HEK293T (cell line): Measurements from ENCODE around the gene WWOX.

ENCODE experiments used
- CTCF ChIA-PET: fragments of 350-600 bp; formaldehyde crosslinking; extraction: SDS; loops from one replicate; lab custom pipeline; 2021; ENCODE audit warnings: antibody characterized with exemption, inconsistent platforms; lab: Yijun Ruan, JAX
- POLR2A ChIA-PET: fragments of 350-600 bp; formaldehyde crosslinking; extraction: SDS; loops from one replicate; lab custom pipeline; 2020; ENCODE audit warnings: antibody characterized with exemption, inconsistent platforms; lab: Yijun Ruan, JAX
- DNase-seq: peaks from one replicate; pipeline ENCODE4 v3.0.0; 2012; ENCODE audit warnings: mixed read lengths; ENCODE audit errors: extremely low spot score
- ARNT ChIP-seq: fragments of 450-650 bp; IDR thresholded peaks from 2 replicates; pipeline ENCODE4 v1.6.1; 2017; ENCODE audit warnings: mild to moderate bottlenecking
- BHLHE40 ChIP-seq: fragments of 450-650 bp; IDR thresholded peaks from 2 replicates; pipeline ENCODE4 v1.6.1; 2016; ENCODE audit warnings: mild to moderate bottlenecking, moderate library complexity, borderline replicate concordance
- CTBP1 ChIP-seq: fragments of 450-650 bp; IDR thresholded peaks from 2 replicates; pipeline ENCODE4 v1.6.1; 2016; ENCODE audit warnings: borderline replicate concordance
- ELF4 ChIP-seq: fragments of 450-650 bp; IDR thresholded peaks from 2 replicates; pipeline ENCODE4 v1.6.1; 2017; ENCODE audit warnings: antibody characterized with exemption
- FOXA1 ChIP-seq: fragments of 450-650 bp; IDR thresholded peaks from 2 replicates; pipeline ENCODE4 v1.6.1; 2016; ENCODE audit warnings: mild to moderate bottlenecking
- FOXK2 ChIP-seq: fragments of 450-650 bp; IDR thresholded peaks from 2 replicates; pipeline ENCODE4 v1.6.1; 2016; ENCODE audit warnings: mild to moderate bottlenecking
- FOXM1 ChIP-seq: fragments of 450-650 bp; IDR thresholded peaks from 2 replicates; pipeline ENCODE4 v1.6.1; 2017; ENCODE audit warnings: mild to moderate bottlenecking, borderline replicate concordance
- HDGF ChIP-seq: fragments of 450-650 bp; IDR thresholded peaks from 2 replicates; pipeline ENCODE4 v1.6.1; 2017; ENCODE audit warnings: antibody characterized with exemption, borderline replicate concordance
- L3MBTL2 ChIP-seq: fragments of 450-650 bp; conservative IDR thresholded peaks from 2 replicates; pipeline ENCODE4 v1.6.1; 2016; ENCODE audit warnings: mild to moderate bottlenecking
- LEF1 ChIP-seq: fragments of 450-650 bp; IDR thresholded peaks from 2 replicates; pipeline ENCODE4 v1.6.1; 2017; ENCODE audit warnings: mild to moderate bottlenecking, borderline replicate concordance
- NFRKB ChIP-seq: fragments of 450-650 bp; IDR thresholded peaks from 2 replicates; pipeline ENCODE4 v1.6.1; 2016; ENCODE audit warnings: mild to moderate bottlenecking, moderate library complexity
- SP1 ChIP-seq: fragments of 450-650 bp; IDR thresholded peaks from 2 replicates; pipeline ENCODE4 v1.6.1; 2017
- SUZ12 ChIP-seq: fragments of 450-650 bp; IDR thresholded peaks from 2 replicates; pipeline ENCODE4 v1.6.1; 2016; ENCODE audit warnings: mild to moderate bottlenecking
- TARDBP ChIP-seq: fragments of 450-650 bp; IDR thresholded peaks from 2 replicates; pipeline ENCODE4 v1.6.1; 2016
- ZNF384 ChIP-seq: fragments of 450-650 bp; IDR thresholded peaks from 2 replicates; pipeline ENCODE4 v1.6.1; 2016
- TF ChIP-seq, protein P1 (sequence below): fragments of 450-650 bp; IDR thresholded peaks from 2 replicates; pipeline ENCODE4 v1.6.1; 2016

Gene WWOX

DNA sequence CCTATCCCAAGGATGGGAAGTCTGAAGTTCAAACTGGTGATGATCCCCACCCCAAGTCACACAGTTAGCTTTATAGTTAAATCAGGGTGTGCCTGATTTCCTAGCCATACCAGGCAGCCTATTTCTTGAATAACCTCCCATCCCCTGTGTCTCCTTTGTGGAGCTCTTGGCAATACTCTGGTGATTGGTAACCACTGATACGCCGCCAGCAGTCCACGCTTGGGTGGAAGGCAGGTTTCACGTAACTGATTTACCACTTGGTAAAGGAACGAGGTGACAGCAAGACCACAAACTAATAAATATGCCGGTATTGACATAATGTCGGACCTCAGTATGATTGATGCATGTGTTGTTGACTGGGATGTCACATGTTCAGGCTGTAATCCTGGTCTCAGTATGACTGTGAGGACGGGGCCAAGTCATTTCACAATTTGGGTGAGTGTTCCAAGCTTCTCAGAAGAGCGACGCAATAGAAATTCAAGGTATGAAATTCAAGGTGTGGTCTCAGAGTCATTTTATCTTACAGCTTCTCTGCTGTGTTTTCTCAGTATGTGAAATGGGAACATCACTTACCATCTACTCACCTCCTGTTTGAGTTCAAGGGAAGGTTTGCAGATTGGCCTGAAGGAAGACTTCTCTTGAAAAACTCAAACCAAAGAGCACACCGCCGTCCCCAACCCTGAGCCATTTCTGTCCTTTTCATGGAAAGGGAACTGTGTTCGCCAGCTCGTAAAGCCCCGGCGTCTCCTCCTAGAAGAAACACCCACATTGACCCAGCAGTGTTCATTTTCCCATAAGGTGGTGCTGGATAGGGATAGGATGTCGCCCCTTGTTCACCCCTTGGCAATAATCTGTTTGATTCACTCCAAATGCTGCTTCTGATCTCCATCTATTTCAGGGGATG is 678.9 kb downstream of the WWOX start:
- CTCF ChIA-PET, result no interaction called here
- TF ChIP-seq, protein P1, sequence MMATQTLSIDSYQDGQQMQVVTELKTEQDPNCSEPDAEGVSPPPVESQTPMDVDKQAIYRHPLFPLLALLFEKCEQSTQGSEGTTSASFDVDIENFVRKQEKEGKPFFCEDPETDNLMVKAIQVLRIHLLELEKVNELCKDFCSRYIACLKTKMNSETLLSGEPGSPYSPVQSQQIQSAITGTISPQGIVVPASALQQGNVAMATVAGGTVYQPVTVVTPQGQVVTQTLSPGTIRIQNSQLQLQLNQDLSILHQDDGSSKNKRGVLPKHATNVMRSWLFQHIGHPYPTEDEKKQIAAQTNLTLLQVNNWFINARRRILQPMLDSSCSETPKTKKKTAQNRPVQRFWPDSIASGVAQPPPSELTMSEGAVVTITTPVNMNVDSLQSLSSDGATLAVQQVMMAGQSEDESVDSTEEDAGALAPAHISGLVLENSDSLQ, result peak; percentile 54; the same call in 1 of the 2 replicates
- TF ChIP-seq LEF1, result no peak
- no peak for TF ChIP-seq BHLHE40
- TF ChIP-seq SUZ12, result no peak
- no peak for TF ChIP-seq FOXA1
- DNase-seq, result no peak
- POLR2A ChIA-PET, result no interaction called here

DNA sequence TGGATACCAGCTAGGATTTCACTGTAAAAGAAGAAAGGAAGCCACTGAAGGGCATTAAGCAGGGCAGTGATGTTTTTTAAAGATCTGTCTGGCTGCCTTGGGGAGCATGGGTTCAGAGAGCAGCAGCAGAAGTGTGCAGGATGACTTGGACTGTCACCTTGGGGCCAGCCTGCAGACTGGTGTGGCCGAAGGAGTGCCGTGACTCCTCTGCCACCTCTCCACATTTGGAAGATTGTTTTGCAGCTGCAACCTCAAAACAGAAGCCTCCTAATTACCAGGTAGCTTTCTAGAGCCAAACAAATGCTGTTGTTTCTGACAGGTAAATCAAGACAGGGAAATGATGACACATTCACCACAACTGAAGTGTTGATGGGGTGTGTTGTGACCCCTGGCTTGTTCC is 681.4 kb downstream of the WWOX start:
- TF ChIP-seq ARNT, result no peak
- no peak for TF ChIP-seq BHLHE40
- TF ChIP-seq LEF1, result no peak
- no peak for TF ChIP-seq FOXA1
- no peak for TF ChIP-seq ELF4
- no peak for TF ChIP-seq L3MBTL2
- no peak for TF ChIP-seq CTBP1
- no peak for TF ChIP-seq HDGF
- TF ChIP-seq SUZ12, result no peak
- TF ChIP-seq, protein P1, result no peak
- ChIA-PET POLR2A (no interaction called here), CTCF (no interaction called here)
- no peak for DNase-seq

DNA sequence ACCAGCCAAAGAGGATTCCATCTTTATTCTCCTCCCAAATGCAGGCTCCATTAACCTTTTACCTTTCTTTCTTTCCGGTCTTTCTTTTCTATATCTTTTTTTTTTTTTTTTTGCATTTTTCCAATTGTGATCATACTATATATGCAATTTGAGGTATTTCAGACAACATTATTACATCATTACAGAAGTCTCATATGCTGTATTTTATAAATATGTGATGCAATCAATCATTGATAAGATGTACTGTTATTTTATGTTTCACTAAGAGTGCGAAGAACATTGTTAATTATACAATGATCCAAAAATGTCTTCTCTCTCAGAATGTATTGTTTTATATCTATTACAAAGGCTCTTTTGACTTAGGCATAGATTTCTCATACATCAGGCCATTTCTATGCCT is 683.1 kb downstream of the WWOX start:
- POLR2A ChIA-PET, result no interaction called here
- no peak for DNase-seq
- CTCF ChIA-PET, result interaction anchor here (1.0 kb wide), 1 partner anchor 65 kb away, joined by 4 read pairs; no protein-coding TSS in a partner anchor
- no peak for TF ChIP-seq FOXK2

DNA sequence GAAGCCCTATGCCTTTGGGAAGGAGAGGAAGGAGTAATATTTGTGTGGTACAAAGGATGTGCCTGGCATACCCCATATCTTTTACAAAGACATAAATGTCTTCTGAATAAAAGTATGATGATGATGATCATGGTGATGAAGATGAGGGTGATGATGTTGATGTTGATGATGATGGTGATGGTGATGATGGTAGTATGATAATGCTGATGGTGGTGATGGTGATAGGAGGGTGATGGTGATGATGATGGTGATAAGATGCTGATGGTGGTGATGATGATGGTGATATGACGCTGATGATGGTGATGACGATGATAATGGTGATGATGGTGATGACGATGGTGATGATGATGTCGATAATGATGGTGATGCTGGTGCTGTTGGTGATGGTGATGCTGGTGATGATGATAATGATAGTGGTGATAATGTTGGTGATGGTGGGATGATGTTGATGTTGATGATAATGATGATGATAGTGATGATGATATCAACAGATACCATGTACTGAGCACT is 684.2 kb downstream of the WWOX start:
- no peak for DNase-seq
- POLR2A ChIA-PET, result no interaction called here
- CTCF ChIA-PET, result interaction anchor here (1.0 kb wide), 1 partner anchor 64 kb away, joined by 4 read pairs; no protein-coding TSS in a partner anchor
- no peak for TF ChIP-seq FOXM1
- TF ChIP-seq TARDBP, result no peak
- TF ChIP-seq, protein P1, result no peak
- TF ChIP-seq L3MBTL2, result no peak
- TF ChIP-seq HDGF, result no peak
- TF ChIP-seq ZNF384, result no peak
- no peak for TF ChIP-seq NFRKB
- no peak for TF ChIP-seq LEF1
- no peak for TF ChIP-seq SUZ12
- TF ChIP-seq ARNT, result no peak
- no peak for TF ChIP-seq SP1
- no peak for TF ChIP-seq BHLHE40
- no peak for TF ChIP-seq FOXK2
- TF ChIP-seq FOXA1, result no peak
- no peak for TF ChIP-seq CTBP1
- TF ChIP-seq ELF4, result no peak

DNA sequence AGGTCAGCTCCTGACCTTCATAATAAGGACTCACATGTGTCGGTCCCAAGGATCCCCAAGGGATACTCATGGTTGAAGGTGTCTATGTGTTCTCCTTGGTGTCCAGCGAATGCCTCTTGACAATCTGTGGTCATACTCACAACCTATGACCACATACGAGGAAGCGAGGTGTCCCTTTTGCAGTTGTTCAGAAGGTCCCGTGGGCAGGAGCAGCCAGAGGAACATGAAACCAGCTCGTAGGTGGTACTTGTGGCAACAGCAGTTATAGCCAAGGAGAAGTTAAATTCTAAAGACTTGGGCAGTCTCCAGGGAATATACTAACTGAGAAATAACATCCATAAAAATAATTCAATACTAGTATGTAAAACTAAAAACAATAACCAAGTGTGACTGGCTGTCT is 685.3 kb downstream of the WWOX start:
- ChIA-PET POLR2A (no interaction called here), CTCF (no interaction called here)
- TF ChIP-seq FOXM1 (no peak), CTBP1 (no peak), TARDBP (no peak), HDGF (no peak), ARNT (no peak)
- no peak for DNase-seq

DNA sequence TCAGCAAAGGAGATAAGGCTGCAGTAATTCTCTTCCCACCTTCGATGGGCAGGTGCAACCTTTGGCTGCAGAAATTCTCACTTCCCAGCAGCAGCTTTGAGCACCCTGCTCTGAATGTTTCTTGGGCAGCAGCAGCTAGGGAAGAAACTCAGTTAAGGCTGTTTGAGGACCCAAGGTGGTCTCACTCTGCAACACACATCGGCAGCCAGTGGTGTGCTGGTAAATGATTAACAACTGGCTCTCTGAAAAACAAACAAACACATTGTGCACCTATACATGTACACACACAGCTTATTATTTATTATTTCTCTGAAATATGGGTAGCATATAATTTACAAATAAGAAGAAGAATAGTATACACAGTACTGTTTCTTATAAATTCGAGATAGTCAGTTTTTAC is 685.8 kb downstream of the WWOX start:
- DNase-seq, result no peak
- TF ChIP-seq CTBP1 (no peak), SP1 (no peak), ZNF384 (no peak), HDGF (no peak), TARDBP (no peak), SUZ12 (no peak), LEF1 (no peak)
- TF ChIP-seq, protein P1, result no peak
- ChIA-PET POLR2A (no interaction called here), CTCF (no interaction called here)
